ENCODE measurements around the gene RAB8A.

DNA sequence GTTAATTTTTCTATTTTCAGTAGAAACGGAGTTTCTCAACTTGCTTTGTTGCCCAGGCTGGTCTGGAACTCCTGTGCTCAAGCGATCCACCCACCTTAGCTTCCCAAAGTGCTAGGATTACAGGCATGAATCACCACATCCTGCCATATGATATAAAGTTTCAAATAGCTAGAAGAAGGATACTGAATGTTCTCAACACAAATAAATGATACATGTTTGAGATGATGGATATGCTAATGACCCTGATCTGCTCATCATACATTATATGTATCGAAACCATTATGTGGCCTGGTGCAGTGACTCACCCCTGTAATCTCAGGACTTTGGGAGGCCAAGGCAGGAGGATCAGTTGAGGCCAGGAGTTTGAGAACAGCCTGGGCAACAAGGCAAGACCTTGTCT is 50.2 kb downstream of the RAB8A start:
- TF ChIP-seq, protein P1, sequence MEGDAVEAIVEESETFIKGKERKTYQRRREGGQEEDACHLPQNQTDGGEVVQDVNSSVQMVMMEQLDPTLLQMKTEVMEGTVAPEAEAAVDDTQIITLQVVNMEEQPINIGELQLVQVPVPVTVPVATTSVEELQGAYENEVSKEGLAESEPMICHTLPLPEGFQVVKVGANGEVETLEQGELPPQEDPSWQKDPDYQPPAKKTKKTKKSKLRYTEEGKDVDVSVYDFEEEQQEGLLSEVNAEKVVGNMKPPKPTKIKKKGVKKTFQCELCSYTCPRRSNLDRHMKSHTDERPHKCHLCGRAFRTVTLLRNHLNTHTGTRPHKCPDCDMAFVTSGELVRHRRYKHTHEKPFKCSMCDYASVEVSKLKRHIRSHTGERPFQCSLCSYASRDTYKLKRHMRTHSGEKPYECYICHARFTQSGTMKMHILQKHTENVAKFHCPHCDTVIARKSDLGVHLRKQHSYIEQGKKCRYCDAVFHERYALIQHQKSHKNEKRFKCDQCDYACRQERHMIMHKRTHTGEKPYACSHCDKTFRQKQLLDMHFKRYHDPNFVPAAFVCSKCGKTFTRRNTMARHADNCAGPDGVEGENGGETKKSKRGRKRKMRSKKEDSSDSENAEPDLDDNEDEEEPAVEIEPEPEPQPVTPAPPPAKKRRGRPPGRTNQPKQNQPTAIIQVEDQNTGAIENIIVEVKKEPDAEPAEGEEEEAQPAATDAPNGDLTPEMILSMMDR (IDR thresholded peaks at IDR 0.05), result no peak
- TF ChIP-seq POLR2A (IDR thresholded peaks at IDR 0.05), result no peak

All from adrenal gland (tissue), 5 donors.